Measurements from ENCODE around the gene HCN4. TPM values are rescaled to one million over a fixed set of nuclear protein-coding genes. Genes with fewer than 3 reads are reported as not detected.

HCN4 gene
- total and polyA plus RNA-seq, 2 of the 8 experiments (the other 6 are each of a cell fraction or from before 2014, with no cell fraction given): 3.7 to 8.5 TPM

DNA sequence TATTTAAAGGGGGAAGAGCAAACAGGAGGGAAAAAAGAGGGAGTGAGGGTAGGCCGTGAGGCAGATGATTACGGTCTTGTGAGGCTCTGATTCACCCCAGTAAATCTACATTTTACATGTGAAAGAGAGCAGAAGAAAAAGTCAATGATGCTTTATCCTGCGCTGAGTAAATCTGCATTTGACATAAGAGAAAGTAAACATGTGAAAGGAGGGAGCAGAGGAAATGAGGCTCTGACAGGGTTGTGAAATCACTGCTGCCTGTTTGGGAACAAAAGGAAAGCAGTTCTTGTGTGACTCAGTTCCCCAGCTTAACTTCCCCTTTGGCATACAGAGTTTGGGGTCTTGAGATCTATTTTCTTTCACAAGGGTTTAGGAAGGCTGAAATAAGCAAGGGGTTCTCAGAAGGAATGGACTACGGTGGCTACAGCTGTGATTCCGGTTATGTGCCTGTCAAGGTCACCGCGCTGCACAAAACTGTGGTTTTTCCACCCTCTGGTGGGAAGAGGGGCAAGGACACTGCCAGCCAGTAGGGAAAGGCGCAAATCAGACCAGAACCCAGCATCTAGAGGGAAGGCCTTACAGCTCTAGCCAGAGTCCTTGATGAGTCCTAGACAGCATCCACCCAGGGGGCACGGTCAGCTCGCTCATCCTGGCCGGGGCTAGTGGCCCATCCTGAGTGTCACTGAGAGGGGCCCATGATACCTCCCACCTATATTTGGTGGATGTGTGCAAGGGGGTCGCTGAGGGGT, 18.9 kb upstream of the HCN4 start:
- DNase-seq (ENCODE audit: low read depth in 1 of 2, low spot score in 2 of 2): no peak
- TF ChIP-seq RFX5 (IDR thresholded peaks at IDR 0.05; ENCODE audit: borderline replicate concordance, low read depth, low read length) (no peak), EGR1 (IDR thresholded peaks at IDR 0.05; ENCODE audit: borderline replicate concordance, low read depth, low read length) (no peak), TAF7 (optimal IDR thresholded peaks at IDR 0.05; ENCODE audit: borderline replicate concordance, low read depth, low read length) (no peak), TBP (IDR thresholded peaks at IDR 0.05; ENCODE audit: low read depth, low read length) (no peak), SIRT6 (IDR thresholded peaks at IDR 0.05; ENCODE audit: low read length) (no peak), HDAC6 (IDR thresholded peaks at IDR 0.05; ENCODE audit: low read depth, low read length) (no peak), POU5F1 (IDR thresholded peaks at IDR 0.05; ENCODE audit: low read depth, low read length) (no peak), KDM1A (IDR thresholded peaks at IDR 0.05; ENCODE audit: borderline replicate concordance, low read length) (0 out of 2 replicates have a peak, but pooled peaks have one; percentile 28), CBX5 (IDR thresholded peaks at IDR 0.05; ENCODE audit: low read depth, low read length) (no peak), TAF1 (IDR thresholded peaks at IDR 0.05; ENCODE audit: low read depth, low read length) (no peak), GABPA (IDR thresholded peaks at IDR 0.05; ENCODE audit: borderline replicate concordance, insufficient read depth, low read length) (no peak), CHD2 (IDR thresholded peaks at IDR 0.05; ENCODE audit: low read length) (no peak)

More for the DNA sequence above, 18.9 kb upstream of the HCN4 start:
- Histone ChIP-seq H3K9me3 (ENCODE audit: insufficient read depth in 2 of 2, low read depth in 1 of 2, low read length in 1 of 2) (0 out of 4 replicates have a peak, but pooled peaks cover 0 to 5% of the 10 kb centered on the region in 2 experiments), H2BK120ac (replicated peaks; ENCODE audit: low read depth, low read length) (peak overlapping the region; percentile 14), H2BK12ac (ENCODE audit: low read depth, low read length) (peak overlapping the region; percentile 55; the same call in 1 of the 2 replicates), H3K23me2 (ENCODE audit: low read depth, low read length) (no peaks in the 10 kb centered on the region; the same call in 1 of the 2 replicates), H2BK5ac (ENCODE audit: low read depth, low read length) (peak overlapping the region; percentile 82; the same call in 1 of the 2 replicates), H3K23ac (ENCODE audit: insufficient read length) (no peak overlapping the region), H3K4me1 (replicated peaks in 1 of 4; ENCODE audit: control insufficient read depth in 3 of 4, insufficient read depth in 4 of 4, low read length in 3 of 4) (peaks cover 7 to 34% (median 16%) of the 10 kb centered on the region in 4 experiments), H3K27me3 (replicated peaks in 1 of 4; ENCODE audit: control insufficient read depth in 3 of 4, extremely low read depth in 1 of 4, insufficient read depth in 3 of 4, low read length in 3 of 4) (no peaks in the 10 kb centered on the region; a peak in 1 of 7 replicates), H4K91ac (replicated peaks; ENCODE audit: insufficient read length, low read length) (peak overlapping the region; percentile 63), H3K79me1 (ENCODE audit: low read depth, low read length) (no peaks in the 10 kb centered on the region), H3K56ac (replicated peaks; ENCODE audit: insufficient read length, low read depth, low read length) (no peak overlapping the region), H2BK15ac (ENCODE audit: low read length) (peak overlapping the region; percentile 13; the same call in 1 of the 2 replicates), H3K4me3 (ENCODE audit: extremely low read depth in 1 of 4, insufficient read depth in 2 of 4, low read depth in 3 of 4, low read length in 4 of 4) (peak overlapping the region in 1 of 4 experiments; percentile 27; a peak in 1 of 8 replicates), H3K36me3 (ENCODE audit: control insufficient read depth in 2 of 4, insufficient read depth in 4 of 4, low read length in 3 of 4) (no peaks in the 10 kb centered on the region), H3K27ac (ENCODE audit: low read depth, low read length) (peak overlapping the region; percentile 56; the same call in 1 of the 2 replicates), H4K5ac (ENCODE audit: insufficient read length, low read depth, low read length) (no peak overlapping the region), H3K79me2 (ENCODE audit: control insufficient read depth in 1 of 2, insufficient read depth in 2 of 2, low read length in 2 of 2) (no peaks in the 10 kb centered on the region), H4K8ac (ENCODE audit: extremely low read depth, insufficient read depth, low read length) (no peak overlapping the region; the same call in 1 of the 2 replicates), H2AK5ac (ENCODE audit: low read depth, low read length) (peak overlapping the region; percentile 14; the same call in 1 of the 2 replicates), H3K18ac (ENCODE audit: extremely low read depth, low read length) (peak overlapping the region; percentile 54), H3K4me2 (ENCODE audit: insufficient read depth in 1 of 2, low read depth in 2 of 2, low read length in 2 of 2) (peak overlapping the region; percentile 37 to 59), H3K9ac (replicated peaks in 1 of 4; ENCODE audit: extremely low read depth in 1 of 4, low read depth in 3 of 4, low read length in 3 of 4) (peak overlapping the region in 2 of 4 experiments; percentile 43 to 44; a peak in 2 of 7 replicates), H2BK20ac (ENCODE audit: low read length) (peak overlapping the region; percentile 51; the same call in 1 of the 2 replicates), H2AFZ (ENCODE audit: low read length) (no peak overlapping the region), H4K20me1 (replicated peaks in 1 of 2; ENCODE audit: control insufficient read depth in 1 of 2, insufficient read depth in 2 of 2, low read length in 2 of 2) (no peaks in the 10 kb centered on the region), H3K14ac (ENCODE audit: insufficient read length) (no peak overlapping the region), H3K4ac (replicated peaks; ENCODE audit: insufficient read length, low read depth, low read length) (peak overlapping the region; percentile 28)
- ChIA-PET POLR2A (ENCODE audit: partially characterized antibody) (interaction anchor here (1.7 kb wide), 1 partner anchor 10 kb away, joined by 5 read pairs; no protein-coding TSS in a partner anchor), CTCF (ENCODE audit: partially characterized antibody) (interaction anchor here (0.6 to 1.3 kb wide), 4 partner anchors 9 to 77 kb away, joined by 3 to 4 read pairs (median 3); no protein-coding TSS in a partner anchor)
- 44% methylated on average over 12 of the region's 12 CpGs; no CpG with 5 or more reads in 1 of the 2 experiments for WGBS, 2 experiments (ENCODE audit: extremely low coverage in 1 of 2, insufficient coverage in 1 of 2, insufficient read length in 1 of 2, insufficient replicate concordance in 2 of 2, low coverage in 1 of 2, low lambda C conversion rate in 2 of 2, missing lambda C conversion rate in 1 of 2)
- FAIRE-seq: peak; percentile 83
